Measurements from ENCODE around the gene DOCK8.

Gene DOCK8

GRCh38 chr9:469672-470551 lies 255.2 kb downstream of the DOCK8 start:
- DNase-seq = peak; percentile 92
- in situ Hi-C loops (cut with MboI; ENCODE audit: low pct_unique_long_range_greater_than_20kb, low sequenced_read_pairs) = no loop called here

- DNase-seq = no peak
Observed at GRCh38 chr9:470552-471194, 256.0 kb downstream of the DOCK8 start.

GRCh38 chr9:471320-471719 lies 256.7 kb downstream of the DOCK8 start:
- in situ Hi-C loops (cut with MboI; ENCODE audit: low pct_unique_long_range_greater_than_20kb, low sequenced_read_pairs) = no loop called here
- DNase-seq = no peak

More at GRCh38 chr9:470552-471194, 256.0 kb downstream of the DOCK8 start:
- in situ Hi-C loops (cut with MboI; ENCODE audit: low pct_unique_long_range_greater_than_20kb, low sequenced_read_pairs) = no loop called here

- DNase-seq = no peak
- in situ Hi-C loops (cut with MboI; ENCODE audit: low pct_unique_long_range_greater_than_20kb, low sequenced_read_pairs) = no loop called here
Observed at GRCh38 chr9:472479-473075, 257.9 kb downstream of the DOCK8 start.

GRCh38 chr9:477193-477592 lies 262.5 kb downstream of the DOCK8 start:
- DNase-seq = no peak
- in situ Hi-C loops (cut with MboI; ENCODE audit: low pct_unique_long_range_greater_than_20kb, low sequenced_read_pairs) = no loop called here

GRCh38 chr9:479304-479970 lies 264.8 kb downstream of the DOCK8 start:
- in situ Hi-C loops (cut with MboI; ENCODE audit: low pct_unique_long_range_greater_than_20kb, low sequenced_read_pairs) = no loop called here
- no peak for DNase-seq

GRCh38 chr9:479971-480350 lies 265.3 kb downstream of the DOCK8 start:
- in situ Hi-C loops (cut with MboI; ENCODE audit: low pct_unique_long_range_greater_than_20kb, low sequenced_read_pairs) = no loop called here
- no peak for DNase-seq

GRCh38 chr9:482739-483138 lies 268.1 kb downstream of the DOCK8 start:
- in situ Hi-C loops (cut with MboI; ENCODE audit: low pct_unique_long_range_greater_than_20kb, low sequenced_read_pairs) = no loop called here
- no peak for DNase-seq

GRCh38 chr9:486156-486555 lies 271.5 kb downstream of the DOCK8 start:
- in situ Hi-C loops (cut with MboI; ENCODE audit: low pct_unique_long_range_greater_than_20kb, low sequenced_read_pairs) = no loop called here
- DNase-seq = no peak

GRCh38 chr9:487429-487828 lies 272.8 kb downstream of the DOCK8 start:
- in situ Hi-C loops (cut with MboI; ENCODE audit: low pct_unique_long_range_greater_than_20kb, low sequenced_read_pairs) = no loop called here

GRCh38 chr9:488448-488847 lies 273.8 kb downstream of the DOCK8 start:
- DNase-seq = no peak
- in situ Hi-C loops (cut with MboI; ENCODE audit: low pct_unique_long_range_greater_than_20kb, low sequenced_read_pairs) = no loop called here

More at GRCh38 chr9:487429-487828, 272.8 kb downstream of the DOCK8 start:
- no peak for DNase-seq

GRCh38 chr9:489198-490197 lies 274.8 kb downstream of the DOCK8 start:
- no peak for DNase-seq
- in situ Hi-C loops (cut with MboI; ENCODE audit: low pct_unique_long_range_greater_than_20kb, low sequenced_read_pairs) = no loop called here

- in situ Hi-C loops (cut with MboI; ENCODE audit: low pct_unique_long_range_greater_than_20kb, low sequenced_read_pairs) = no loop called here
- DNase-seq = no peak
Observed at GRCh38 chr9:494764-495163, 280.1 kb downstream of the DOCK8 start.

- in situ Hi-C loops (cut with MboI; ENCODE audit: low pct_unique_long_range_greater_than_20kb, low sequenced_read_pairs) = no loop called here
- no peak for DNase-seq
Observed at GRCh38 chr9:495739-496138, 281.1 kb downstream of the DOCK8 start.

GRCh38 chr9:503326-503725 lies 288.7 kb downstream of the DOCK8 start:
- in situ Hi-C loops (cut with MboI; ENCODE audit: low pct_unique_long_range_greater_than_20kb, low sequenced_read_pairs) = no loop called here

GRCh38 chr9:503881-504852 lies 289.5 kb downstream of the DOCK8 start, which contains the start of gene KANK1:
KANK1 (plus strand) TSS chr9:504695.
- in situ Hi-C loops (cut with MboI; ENCODE audit: low pct_unique_long_range_greater_than_20kb, low sequenced_read_pairs) = no loop called here
- peak; percentile 79 for DNase-seq

More at GRCh38 chr9:503326-503725, 288.7 kb downstream of the DOCK8 start:
- DNase-seq = no peak
